GM18868 (cell line): Measurements from ENCODE around the gene GBA2.

ENCODE experiments used
- ATAC-seq: cut with Tn5 transposase; IDR thresholded peaks from one replicate; pipeline ENCODE4 v1.9.1; 2021; ENCODE audit warnings: mild to moderate bottlenecking, moderate library complexity; ENCODE audit not compliant: unreplicated experiment

The GBA2 gene

DNA sequence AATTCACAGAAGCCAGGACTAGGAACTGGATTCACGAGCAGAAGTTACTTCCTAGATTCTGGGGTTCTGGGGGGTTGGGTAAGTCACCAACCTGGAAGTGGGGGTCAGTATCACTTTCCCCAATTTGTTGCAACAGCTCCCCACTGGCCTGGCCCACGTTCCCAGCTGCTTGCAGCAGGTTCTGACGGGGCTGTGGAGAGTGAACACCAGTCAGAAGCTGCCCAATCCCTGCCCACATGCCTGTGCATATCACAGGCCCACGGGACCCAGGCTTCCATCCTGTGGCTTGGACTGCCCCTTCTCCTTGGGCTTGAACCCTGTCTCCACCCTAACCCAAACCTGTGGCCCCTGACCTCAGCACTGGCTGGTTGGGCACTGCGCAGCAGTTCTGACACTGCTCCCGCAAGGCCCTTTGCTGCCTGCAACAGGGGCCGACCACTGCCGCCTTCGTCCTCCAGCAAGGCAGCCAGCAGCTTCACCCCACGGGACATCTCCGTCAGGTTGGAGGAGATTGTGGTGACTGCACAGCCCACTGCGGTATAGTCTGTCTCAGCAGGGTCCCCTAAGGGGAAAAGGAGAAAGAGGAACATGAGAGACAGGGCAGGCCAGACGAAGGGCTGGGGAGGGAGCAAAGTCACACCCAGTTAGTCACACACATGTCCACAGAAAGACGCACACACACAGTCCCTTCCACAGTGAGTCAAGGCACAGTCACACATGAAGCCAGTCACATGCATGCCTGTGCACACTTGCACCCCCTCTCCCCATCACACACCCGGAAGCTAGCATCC is 30.1 kb downstream of the GBA2 start:
- ATAC-seq = no peak

DNA sequence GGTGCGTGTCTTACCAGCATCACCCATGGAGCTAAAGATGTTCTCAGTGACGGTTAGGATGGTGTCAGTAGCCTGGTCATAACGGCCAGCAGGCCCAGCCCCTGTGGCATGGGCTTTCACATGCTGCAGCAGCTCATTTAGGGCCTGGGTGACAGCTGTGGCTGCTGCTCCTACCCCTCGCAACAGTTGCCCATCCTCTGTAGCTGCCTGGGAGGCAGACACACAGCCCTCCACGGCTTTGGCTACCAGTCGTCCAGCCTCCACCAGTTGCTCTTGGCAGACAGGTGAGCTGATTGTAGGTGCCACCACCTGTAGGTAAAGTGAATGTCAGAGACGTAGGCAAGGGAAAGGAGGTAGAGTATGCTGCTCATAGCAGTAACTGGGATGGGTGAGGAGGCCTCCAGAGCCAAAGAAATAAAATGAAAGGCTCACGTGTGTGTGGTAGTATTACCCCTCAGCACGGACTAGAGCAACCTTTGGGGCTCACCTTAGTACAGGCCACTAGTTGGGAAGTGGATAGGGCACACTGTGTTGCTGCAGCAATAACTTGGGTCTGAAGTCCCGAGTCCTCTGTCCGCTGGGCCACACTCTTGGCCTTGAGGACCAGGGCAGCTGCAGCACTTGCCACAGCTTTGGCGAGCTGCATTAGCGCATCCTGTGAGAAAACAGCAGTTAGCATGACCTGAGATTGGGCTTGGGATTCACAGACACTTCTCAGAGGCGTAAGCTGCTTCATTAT is 31.7 kb downstream of the GBA2 start:
- ATAC-seq = no peak

DNA sequence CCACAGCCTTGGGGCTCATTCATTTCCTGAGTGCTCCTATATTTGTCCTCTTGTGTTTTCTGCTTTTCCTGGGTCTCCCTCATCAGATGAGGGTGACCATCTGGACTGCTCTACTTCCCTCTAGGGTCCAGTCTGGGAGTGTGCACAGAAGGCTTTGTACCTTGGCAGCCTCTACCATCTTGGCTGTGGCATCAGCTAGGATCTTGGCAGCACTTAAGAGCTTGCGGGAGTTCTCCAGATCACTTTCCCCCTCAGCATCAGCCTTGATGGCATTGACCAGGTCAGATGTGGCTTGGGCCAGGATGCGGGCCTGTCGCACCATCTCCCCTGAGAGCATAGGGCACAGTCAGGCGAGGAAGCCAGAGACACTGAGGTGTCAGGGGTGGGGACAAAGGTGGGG is 32.8 kb downstream of the GBA2 start:
- no peak for ATAC-seq

DNA sequence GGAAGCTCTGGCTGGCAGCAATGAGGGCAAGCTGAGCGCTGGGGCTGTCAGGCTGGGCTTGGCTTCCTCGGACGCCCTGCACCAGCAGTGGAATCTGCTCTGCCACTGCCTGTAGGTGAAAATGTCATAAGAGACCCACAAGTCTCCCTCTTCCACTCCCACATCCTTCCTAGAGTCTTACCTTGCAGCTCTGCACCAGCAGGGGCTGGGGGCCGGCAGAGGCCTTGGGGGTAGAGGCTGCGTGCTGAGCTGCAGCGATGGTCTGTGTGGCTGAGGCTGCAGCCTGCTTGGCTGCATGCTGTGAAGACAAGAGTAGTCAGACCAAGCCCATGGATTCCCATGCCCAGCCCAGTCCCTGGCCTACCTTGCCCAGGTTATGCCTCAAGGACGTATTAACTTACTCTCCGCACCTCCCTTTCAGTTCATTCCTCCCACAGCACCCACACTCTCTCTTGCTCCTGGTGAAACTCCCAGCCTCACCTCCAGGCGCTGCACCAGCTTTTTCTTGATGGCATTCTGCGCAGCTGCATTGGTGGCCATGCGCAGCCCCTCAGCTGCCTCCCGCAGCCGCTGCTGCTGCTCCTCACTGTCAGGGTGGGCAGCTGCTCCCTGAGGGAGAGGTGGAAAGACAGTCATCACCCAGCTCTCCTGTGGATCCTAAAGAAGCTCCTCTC is 34.3 kb downstream of the GBA2 start:
- ATAC-seq = no peak

DNA sequence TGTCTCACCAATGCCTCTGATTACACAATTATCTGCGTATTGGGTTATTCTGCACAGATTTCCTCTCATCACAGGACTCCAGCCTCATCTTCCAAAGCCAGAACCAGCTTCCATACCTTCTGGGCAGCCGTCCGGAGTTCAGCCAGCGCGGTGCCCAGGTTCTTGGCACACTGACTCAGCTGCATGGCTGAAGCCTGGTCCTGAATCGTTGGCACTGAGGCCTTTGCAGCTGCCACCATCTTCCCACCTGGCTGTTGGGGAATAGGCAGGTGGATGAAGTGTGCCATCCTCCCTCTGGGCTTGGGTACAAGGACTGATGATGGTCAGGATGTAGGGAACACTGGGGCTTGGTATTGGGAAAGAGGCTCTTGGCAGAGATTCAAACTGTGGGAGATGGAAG is 34.9 kb downstream of the GBA2 start:
- no peak for ATAC-seq

DNA sequence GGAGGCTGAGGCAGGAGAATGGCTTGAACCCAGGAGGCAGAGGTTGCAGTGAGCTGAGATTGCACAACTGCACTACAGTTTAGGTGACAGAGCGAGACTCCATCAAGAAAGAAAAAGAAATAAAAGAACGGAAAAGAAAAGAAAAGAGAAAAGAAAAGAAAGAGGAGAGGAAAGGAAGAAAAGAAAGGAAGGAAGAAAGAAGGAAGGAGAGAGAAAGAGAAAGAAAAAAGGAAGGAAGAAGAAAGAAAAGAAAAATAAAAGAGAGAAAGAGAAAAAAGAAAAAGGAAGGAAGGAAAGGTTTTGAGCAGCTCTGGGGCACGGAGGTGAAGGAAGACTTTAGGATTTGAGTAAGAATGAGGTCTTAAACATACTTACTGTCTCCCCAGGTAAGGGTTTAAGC is 35.5 kb downstream of the GBA2 start:
- no peak for ATAC-seq

DNA sequence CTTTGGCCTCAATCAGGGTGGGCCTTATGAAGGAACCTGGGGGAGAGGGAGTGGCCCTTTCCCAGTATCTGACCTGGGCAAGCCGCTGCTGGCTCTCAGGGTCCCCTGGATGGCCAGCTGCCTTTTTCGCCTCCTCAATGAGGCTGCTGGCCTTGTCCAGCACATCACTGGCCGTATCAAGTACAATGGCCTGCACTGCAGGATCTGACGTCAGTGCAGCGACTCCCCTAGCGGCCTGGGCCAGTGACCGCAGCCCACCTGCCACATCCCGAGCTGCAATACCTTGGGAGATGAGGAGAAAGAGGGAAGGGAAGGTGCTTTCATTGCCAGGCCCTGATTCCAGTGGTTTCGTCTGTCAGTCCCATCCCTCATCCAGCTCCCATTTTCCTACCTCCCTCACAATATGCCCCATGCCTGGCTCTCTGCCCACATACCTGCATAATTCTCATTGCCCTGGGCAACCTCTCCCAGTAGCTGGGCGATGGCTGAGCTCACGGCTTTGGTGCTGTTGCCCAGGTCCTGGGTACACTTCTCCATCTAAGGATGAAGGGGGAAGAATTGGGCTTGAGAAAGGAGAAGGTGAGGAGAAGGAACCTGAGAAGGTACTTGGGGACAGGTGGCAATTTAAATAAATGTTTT is 36.1 kb downstream of the GBA2 start:
- no peak for ATAC-seq

DNA sequence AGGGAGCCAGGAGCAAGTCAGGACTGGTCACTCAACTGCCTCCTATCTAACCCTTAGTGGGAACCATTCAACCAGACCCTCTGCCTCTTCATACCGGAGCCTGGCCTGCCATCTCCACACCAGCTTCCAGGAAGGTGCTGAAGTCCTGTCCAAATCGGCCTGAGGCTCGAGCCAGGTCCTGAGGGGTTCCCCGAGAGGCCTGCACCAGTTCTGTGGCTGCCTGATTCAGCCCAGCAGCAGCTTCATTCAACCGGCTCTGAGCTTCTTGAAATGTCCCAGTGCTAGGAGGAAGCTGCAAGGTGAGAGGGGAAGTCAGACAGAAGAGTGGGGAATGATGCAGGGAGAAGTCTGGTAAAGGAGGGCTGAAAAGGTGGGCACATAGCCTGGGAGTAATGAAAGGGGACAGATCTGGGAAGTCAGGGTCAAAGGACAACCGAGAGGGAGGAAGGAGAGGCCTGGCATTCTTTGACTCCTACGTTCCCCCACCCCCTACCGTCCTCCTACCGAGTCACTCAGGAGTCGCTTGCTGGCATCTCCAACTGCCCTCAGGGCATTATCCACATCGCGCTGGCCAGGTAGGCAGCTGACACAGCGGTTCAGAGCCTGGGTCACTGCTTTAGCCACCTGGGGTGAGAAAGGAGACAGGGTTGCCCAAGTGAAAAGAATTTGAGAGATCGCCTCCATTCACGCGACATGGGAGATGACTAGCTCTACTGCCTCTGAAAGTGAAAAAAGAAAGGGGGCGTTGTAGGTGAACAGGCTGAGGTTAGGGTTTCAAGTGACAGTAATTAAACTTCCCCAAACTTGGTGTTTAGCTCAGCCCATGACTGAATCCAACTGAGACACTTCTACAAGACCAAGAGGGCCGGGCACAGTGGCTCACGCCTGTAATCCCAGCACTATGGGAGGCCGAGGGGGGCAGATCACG is 37.3 kb downstream of the GBA2 start:
- ATAC-seq = no peak

DNA sequence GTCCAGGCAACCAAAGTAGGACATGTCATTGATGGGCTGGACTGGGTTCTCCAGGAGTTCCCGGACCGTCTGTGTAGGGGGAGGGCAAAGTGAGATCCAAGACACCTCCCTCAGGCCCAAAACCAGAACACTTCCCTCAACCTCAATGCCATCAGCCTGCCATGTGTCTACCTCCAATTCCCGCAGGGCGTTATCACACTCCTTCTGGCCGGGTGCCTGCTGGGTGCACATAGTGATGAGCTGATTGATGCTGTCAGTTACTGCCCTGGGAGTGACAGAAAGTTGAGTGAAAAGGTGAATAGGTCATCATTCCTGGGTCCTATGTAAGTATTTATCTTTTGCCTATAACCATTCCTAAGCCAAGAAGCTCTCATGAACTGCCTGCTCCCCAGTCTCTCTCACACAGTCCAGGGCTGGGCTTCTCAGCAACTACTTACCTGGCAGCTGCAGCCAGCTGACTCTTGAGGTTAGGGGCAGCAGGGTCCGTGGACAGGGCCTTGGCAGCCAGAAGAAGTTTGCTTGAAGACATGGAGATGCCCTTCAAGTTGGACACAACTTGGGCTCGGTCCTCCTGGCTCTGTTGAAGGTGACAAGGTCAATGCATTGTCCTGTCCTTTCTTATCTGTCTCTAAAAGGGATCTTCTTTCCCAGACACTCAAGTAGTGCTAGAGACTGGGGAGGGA is 38.1 kb downstream of the GBA2 start:
- no peak for ATAC-seq

DNA sequence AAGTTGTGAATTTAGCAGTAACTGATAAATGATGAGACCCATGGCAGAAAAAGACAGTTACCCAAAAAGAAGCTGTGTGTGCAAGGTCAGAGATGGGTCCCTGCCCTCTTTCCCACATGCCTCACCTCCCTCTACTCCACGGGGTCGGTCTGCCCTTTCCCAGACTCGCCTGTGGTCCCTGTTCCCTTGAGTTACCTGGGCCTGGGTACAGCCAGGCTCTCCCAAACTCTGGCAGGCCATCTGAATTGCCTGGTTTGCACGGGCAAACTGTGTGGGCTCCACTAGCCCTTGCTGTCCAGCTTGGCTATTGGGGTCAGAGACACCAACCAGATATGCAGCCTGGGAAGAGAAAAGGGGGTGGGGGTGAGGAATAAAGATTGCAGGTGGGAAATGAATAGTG is 40.9 kb downstream of the GBA2 start:
- ATAC-seq = no peak

DNA sequence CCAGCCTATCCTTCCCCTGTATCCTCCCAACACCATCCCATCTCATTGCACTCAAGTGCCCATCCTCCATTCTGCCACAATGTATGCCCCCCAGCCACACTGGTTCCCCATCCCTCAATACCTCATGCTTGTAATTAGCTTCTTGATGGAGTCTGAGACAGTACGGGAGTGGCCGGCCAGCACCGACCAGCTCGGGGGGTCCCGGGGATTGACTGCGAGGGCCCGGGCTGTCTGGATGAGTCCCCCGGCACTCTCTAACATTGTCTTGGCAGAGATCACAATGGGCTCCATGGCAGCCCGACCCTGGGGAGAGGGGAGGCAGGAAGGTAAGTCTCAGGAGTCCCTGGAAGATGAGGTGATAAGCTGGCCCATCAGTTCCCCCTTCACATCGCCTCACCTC is 42.1 kb downstream of the GBA2 start:
- ATAC-seq = no peak

DNA sequence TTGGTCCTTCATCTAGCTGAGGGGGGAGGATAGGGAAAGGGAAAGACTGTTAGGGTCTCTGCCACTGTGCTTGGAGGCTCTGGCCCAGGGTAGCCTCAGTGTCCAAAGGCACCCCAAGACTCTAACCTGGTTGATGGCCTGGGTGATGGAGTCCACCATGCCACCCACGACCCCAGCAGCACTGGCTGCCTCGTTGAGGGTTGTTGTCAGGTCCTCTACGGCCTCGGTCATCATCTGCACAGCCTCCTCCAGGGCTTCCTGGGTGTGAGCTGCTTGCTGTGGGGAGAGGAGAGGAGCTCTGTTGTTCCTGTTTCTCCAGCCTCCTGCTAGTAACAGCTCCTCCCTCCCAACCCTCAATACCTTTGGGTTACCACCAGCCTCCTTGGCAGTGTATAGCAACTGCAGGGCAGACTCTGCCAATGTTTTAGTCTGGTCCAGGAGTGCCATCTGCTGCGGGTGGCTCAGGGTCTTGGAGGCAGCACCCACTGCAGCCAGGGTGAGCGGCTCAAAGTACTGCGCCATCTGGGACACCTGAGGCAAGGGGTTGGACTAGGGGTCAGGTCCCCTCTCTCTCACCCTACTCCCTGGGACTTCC is 43.1 kb downstream of the GBA2 start:
- no peak for ATAC-seq

DNA sequence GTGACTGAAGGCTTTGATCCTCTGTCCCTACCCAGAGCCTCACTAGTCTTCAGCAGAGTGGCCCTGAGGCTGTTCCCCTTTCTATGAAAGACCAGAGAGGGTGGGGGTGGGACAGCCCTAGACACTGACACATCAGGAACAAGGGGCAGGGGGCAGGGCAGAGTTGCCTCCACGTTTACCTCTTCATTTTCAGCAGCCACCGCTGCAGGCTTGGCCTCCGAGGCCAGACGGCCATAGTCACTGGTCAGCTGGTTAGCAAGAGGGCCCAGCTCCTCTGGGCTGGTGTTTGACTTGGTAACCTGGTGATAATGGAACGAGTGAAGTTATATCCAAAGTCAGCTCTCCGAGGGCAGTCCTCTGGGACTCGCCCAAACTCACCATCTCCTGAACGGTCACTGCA is 43.7 kb downstream of the GBA2 start:
- no peak for ATAC-seq

DNA sequence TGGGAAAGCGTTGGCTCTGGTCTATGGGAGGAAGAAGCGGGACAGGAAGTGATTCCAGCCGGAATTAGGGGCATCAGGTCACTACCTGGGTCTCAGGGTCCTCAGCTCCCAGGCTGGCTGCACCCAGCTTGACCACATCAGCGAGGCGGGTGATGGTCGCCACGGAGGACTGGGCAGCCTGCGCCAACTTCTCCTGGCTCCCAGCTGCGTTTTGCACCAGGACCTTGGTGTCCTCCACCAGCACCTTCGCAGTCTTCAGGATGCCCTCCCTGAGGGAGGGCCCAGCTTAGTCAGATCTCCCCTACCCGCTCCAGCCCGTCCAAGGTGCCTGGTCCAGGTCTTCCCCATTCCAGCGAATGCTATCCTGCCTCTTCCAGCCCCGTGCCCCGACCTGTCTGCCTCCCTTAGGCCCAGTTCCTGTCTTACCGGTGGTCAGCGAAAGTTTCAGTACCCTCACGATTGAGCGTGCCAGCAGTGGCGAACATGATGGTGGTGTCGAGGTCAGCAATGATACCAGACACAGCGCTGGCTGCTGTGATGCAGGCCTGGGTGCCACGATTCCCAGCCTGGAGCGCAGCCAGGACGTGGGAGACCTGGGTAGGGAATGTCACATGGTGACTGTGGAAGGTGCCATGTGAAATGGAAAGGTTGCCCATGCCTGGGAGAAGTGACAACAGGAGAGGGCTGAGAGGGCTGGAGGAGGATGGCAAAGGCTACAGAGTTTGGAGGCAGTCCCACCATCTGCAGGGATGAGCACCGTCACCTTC is 44.9 kb downstream of the GBA2 start:
- ATAC-seq = no peak

DNA sequence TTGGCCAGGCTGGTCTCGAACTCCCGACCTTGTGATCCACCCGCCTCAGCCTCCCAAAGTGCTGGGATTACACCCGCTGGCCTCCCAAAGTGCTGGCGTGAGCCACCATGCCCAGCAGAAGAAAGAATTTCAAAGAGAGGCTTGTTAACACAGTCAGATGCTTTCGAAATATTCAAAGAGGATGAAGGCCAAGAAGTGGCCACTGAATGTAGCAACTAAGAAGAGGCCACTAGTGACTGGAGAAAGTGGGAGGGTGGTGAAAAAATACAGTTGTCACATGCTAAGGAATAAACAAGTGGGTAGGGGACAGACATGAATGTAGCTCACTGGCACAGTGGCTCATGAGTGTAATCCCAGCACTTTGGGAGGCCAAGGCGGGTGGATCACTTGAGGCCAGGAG is 46.3 kb downstream of the GBA2 start:
- ATAC-seq = no peak

DNA sequence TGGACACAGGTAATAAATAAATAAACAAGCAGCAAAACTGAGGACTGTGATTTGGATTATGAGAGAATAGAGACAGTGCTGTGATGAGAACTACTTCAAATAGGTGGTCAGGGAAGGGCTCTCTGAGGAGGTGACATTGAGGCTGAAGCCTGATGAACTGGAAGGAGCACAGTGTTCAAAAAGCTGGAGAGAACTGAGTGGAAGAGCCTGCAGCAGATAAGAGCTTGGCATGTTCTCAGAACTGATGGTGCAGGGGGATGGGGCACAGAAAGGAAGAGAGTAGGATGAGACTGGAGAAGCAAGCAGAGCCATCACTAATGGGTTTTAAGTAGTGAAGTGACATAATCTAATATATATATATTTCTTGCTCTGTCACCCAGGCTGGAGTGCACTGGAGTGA is 48.1 kb downstream of the GBA2 start:
- ATAC-seq = no peak

DNA sequence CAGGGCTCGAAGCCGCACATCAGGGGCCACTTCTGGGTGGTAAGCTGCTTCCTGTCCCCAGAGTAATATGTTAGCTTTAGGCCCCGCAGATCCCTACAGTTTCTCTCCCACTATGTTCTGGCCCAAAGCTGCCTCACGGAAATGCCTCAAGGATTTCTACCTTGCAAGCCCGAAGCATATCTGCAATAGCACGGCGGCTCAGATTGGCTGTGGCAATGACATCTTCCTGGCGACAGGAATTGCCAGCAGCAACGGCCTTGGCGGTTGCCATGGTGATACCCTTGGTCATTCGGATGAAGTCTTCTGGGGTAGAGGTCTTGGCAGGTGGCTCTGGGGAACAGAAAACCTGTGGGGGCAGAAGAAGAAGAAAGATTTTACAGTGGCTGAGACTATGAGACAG is 49.0 kb downstream of the GBA2 start:
- no peak for ATAC-seq

DNA sequence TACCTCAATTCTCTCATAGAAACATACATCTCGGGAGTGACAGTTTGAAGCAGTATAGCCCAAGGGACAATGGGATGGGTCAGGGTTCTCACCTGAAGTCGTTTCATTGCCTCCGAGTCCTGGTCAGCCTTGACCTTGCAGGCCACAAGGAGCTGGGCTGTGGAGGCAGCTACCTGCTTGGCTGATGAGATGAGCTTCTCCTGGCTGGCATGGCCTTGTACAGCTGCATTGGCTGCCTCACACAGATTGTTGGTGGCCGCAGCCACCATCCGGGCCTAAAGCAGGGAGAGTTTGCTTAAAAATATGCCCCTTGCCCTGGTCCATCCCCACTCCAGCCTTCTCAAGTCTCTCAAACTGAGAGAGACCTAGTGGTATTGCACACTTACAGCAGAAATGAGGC is 50.8 kb downstream of the GBA2 start:
- no peak for ATAC-seq

DNA sequence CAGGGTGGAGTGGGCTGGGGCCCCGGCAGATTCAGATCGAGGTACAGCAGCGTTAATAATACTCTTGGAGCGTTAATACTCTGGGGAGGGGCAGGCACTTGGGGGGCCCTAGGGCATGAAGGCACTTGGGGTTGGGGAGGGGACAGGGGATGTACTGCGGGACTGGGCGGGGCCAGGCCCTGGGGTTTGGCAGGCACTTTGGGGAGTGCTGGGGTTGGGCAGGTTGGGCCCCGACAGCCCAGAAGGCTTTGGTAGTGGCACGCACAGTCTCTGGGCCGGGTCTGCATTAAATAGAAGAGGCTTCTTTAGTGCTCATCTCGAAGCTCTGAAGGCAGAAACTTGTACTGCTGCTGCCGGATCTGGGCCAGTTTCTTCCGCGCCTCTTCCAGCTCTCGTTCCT is 51.5 kb downstream of the GBA2 start:
- no peak for ATAC-seq
